ENCODE measurements around the gene C2CD2.

The C2CD2 gene

DNA sequence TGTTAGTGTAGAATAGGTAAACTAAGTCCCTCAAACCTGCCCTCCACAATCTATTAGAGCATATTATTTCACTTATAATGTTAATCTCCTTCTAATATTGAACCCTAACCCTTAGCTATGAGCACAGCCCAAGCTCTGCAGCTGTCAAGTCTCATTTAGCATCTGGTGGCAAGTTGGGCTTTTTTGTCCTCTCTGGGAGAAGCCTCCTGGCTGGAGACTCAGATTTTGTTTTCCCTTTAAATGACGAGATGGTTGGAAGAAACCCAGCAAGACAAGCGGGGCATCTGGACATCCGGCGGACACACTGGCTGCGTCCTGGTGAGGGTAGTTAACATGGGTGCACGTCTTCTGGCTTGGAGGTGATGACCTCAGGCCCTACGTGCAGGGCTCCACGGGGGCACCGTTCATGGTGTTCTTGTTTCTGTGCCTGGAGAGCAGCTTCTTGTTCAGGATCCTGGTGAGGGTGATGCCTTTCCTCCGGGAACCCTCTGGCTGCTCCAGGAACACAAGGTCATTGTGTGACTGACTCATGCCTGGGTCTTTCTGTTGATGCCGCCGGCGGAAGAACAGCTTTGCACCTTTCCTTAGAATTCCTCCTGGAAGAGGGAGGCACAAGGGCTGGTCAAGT is 65.0 kb downstream of the C2CD2 start:
- DNase-seq (ENCODE audit: low spot score), result no peak

DNA sequence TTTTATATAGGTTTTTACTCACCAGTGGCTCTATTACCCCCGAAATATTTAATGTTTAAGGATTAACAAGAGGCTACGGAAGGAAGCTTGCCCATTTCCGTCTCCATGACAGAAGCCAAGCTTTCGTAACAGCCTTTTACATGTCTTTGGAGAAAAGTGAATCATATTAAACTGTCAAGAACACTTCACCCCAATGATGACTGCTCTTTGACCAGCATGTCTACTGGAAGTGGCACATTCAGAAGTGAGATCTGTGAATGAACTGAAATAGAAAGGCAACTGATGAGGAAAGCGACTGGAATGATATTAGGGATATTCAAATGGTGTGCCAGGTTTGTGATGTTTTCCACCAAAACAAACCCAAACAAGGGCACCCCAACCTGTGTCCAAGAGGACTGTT is 66.2 kb downstream of the C2CD2 start:
- no peak for DNase-seq (ENCODE audit: low spot score)

DNA sequence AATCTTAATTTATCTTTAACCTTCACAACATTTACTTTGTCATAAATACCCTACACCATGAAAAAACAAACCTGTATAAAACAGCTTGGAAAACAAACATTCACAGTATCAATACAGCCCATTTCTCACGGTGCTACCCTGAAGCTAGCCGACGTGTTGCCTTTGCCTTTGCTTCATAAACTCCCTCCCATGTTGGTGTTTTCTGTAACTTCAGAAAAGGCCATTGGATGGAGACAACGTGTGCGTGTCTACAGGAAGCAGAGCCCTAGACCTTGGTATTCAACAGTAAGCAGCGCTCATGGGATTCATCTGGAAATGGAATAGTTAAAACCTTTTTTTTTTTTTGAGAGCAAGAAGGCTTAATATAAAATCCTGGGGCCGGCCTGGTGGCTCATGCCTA is 67.5 kb downstream of the C2CD2 start:
- no peak for DNase-seq (ENCODE audit: low spot score)

DNA sequence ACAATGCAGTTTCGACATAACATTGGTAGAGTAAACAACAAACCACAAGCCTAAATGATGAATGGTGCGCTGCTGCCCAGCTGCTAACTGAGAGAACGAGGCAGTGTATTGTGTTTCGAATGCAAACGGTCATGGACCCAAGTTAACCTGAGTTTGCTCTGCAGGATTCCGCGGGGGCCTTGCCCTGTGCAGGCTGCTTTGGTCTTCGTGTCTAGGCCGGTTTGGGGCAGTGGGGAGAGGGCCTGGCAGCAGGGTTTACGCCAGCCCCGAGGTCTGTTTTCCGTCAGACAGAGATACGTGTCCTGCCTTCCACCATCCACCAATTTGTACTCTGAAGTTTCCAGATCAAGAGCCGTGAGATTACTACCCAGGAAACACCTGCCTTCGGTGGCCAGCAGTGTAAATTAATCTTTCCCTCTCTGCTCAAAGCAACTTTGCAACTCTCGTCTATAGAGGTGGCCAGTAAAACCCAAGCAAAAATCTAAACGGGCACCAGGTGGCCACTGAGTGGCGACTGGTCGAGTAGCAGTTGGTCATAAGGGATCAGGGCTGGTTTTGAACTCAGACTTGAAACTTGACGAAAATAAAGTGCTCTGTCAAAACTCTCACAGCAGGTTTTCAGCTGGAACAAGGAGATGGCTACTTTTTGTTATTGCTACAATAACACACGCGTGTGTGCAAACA is 68.3 kb downstream of the C2CD2 start:
- peak; percentile 30 for DNase-seq (ENCODE audit: low spot score)

DNA sequence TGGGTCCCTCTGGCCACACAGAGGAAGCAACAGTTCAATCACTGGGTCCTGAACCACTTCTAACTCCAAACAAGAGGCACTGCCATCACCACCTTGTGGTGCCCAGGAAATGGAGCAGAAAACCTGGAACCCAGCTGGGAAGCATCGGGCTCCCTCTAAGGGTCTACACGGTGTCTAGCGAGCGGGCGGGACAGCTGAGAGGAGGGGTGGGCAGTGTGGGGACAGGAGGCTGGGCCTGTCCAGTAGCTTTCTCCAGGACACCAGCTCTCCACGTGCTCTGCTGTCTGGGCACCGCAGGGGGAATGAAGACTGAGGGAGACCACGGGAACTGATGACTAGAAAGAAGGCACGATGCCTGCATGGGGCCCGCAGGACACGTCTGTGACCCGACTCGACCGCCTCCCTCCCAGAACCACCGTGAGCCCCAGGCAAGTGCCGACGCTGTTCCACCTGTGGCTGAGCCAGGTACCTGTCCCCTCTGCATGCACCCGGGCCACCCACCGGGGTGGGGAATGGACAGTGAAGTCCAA is 69.3 kb downstream of the C2CD2 start:
- DNase-seq (ENCODE audit: low spot score), result no peak

DNA sequence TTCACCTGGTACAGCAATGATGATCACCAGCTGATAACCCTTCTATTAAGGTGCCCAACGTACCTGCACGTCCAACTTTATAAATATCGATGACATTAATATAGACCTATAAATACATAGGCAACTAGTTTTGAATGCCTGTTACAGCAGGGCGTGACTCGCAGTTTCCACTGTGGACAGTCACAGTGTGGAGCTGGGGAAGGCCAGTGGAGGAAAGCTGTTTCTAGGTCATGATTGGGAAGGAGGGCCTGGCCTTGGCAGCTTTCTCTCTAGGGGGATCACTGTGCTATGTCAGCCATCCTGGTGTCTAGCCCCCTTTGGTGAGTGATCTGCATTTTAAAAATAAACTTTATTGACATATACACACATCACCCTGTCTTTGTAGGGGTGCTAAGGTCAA is 70.2 kb downstream of the C2CD2 start:
- no peak for DNase-seq (ENCODE audit: low spot score)

DNA sequence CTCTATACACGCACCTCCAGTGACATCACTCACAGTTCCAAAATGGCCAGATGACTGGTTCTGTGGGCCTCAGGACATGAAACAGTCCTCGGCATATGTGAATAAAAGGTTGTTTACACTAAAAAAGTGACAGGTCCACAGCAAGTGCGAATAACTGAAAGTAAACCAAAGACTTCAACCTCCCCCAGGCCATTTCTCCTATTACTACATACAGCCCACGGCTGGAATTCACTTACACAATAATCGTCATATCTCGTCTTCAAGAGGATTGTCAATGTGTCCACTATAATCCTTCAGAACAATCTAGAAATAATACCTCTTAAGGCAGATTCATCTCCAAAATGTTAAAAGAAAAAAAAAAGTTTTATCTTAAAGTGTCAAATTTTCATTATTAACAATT is 72.8 kb downstream of the C2CD2 start:
- DNase-seq (ENCODE audit: low spot score), result no peak

DNA sequence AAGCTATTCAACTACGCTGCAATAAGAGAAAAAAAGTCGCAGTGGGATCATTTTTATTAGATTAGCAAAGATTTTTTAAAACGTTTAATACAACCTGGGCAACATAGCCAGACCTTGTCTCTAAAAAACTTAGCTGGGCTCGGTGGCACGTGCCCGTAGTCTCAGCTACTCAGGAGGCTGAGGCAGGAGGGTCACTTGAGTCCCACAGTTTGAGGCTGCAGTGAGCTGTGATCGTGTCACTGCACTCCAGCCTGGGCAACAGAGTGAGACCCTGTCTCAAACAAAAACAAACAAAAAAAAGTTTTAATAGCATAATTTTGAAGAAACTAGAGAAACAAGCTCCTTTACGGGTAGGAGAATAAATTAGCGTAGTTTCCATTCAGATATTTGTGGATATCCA is 73.7 kb downstream of the C2CD2 start:
- DNase-seq (ENCODE audit: low spot score), result no peak

DNA sequence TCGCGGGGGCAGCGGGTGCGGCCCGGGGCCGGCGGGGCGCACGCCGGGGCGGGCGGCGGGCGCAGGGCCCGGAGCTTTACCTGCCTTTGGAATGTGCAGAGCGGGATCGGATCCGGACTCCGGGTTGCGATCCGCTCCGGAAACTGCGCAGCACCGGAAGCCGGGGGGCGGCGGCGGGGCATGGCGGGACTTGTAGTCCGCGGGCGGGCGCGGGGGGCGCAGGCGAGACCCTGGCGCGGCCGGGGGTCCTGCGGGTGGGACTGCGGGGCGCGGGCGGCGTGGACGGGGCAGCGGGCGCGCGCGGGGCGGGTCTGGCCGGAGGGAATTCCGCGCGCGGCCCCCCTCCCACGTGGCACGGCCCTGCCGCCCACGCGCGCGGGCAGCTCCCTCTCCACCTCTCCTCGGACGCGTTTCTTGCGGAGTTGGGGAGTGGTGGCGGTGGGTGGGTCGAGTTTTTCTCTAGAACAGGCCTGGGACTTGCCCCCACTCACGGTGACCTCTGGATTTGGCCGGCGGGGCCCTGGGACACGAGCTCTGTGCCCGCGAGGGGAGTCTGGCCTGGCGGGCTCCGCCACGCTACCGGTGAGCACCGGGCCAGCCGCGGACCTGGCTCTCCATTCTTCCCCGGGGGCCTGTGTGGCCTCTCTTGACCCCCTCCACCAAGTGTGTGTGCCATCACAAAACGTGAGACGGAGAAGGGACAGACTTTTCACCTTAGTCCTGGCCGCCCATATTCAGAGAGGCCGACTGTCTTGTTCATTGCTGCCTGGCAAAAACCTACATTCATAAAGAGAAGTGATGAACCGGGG is 74.4 kb downstream of the C2CD2 start, which contains the start of gene PRDM15:
Gene PRDM15 (minus strand): TSS at position 155 of the 809 bp plus-strand sequence. CDS start 18,981 bp downstream, outside the sequence.
- DNase-seq (ENCODE audit: low spot score), result peak; percentile 70

DNA sequence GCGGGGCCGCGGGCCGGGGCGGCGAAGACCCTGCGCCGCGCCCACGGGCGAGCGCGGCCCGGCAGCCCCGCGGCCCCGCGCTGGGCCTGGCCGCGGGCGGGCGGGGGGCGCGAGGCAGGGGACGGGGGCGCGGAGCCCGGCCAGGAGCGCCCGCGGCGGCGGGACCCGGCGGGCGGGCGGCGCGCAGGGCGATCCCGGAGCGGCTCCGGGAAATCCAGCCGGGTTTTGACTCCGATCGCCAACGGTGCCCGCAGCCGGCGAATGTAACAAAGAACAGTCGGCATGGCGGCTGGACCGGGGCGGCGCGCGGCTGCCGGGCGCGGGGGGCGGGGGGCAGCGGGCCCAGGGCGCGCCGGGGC is 75.0 kb downstream of the C2CD2 start:
- peak; percentile 60 for DNase-seq (ENCODE audit: low spot score)

DNA sequence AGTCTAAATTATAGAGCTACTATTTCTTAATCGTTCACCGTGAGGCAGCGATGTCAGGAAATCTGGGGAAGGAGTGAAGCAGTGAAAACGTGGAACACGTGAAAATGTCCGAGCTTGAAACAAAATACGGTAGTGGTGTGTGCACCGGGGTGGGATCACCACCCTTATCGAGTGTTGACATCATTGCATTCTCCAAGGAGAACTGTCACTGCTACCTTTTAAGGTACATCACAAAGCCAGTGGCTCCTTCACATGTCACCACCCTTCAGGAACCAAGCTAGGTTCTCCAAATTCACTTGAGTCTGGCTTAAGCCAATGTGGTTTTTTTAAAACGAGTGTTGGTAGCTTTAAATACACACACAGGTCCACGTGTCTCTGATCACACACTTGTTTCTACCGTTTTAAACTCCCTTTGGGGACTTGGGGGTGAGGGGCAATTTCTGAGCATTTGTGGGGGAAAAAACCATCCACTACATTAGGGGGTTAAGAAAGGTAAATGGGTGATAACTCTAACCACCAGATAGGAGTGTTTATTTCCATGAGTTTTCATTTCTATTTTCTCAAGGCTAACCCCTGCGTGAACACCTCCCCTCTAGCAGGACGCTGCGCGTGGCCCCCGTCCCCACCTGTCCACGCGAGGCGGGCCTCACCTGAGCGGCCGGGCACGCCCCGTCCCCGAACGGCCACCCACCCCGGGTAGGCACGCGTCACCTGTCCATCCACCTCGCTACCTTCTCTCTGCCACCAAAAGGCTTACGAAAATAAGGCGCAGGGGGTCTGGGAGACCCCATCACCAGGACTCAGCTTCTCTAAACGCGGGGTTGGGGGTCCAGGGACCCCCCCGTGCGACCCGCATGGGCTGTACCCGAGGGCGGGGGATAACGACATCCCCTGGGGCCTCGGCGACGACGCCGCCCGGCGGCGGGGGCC is 75.7 kb downstream of the C2CD2 start:
- DNase-seq (ENCODE audit: low spot score), result peak; percentile 39

DNA sequence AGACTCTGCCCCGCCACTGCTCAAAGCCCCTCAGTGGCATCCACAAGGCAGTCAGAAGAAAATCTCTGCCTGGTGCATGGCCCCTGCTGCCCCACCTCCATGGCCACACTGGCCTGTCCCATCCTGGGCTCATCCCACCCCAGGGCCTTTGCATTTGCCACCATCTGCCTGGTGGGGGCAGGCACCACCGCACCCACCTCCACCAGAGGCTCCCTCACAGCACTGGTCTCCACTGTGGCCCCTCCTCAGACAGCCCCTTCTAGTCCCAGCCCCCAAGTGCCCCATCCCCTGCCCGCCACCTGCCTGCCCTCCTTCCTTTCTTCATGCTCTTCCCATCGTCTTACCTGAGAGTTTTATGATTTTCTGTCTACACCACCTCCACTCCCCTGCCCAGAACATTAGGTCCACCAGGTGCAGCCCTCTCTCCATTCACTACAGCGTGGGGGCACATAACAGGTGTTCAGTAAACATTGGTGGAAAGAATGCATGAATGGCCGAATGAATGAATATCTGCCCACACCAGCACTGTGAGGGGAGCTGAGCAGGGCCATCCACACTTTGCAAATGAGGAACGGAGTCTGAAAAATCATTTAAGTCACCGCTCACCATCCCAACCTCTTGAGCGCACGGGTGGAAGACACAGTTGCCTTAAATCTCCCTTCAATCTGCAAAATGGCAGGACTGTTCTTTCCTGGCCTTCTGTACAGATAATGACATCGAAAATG is 76.7 kb downstream of the C2CD2 start:
- DNase-seq (ENCODE audit: low spot score), result no peak

DNA sequence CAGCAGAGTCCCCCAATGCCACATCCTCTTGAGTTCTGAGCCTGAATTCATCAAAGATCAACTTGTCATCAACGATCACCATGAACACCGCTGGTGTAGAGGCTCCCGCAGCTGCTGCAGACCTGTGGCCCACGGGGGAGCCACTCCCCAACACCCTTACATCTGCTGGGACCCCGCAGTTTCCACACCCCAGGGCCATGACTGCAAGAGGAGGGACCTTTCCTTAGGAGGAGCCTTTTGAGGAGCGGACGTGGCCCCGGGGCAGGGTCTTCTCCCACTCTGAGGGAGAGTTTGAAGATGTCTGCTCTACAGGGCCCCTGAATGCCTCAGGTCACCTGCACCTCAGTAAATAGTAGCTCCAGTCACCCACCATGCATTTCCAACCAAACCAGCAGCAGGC is 77.4 kb downstream of the C2CD2 start:
- DNase-seq (ENCODE audit: low spot score), result no peak

DNA sequence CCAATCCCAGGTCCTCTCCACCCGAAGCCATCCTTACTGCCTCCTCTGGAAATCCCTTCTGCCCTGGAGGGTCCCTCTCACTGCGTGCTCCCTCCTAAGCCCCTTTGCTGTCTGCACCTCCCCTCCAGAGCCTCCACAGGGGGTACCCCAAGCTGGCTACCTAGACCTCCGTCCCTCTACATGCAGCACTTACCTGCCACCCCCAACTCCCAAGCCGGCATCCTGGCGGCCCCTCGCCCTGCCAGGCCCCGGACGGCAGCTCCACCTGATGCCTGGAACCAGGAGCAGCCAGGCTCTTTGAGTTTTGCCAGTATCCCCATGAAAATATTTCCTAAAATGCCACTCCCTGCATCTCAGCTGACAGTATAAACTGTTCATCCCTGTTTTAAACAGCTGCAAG is 78.7 kb downstream of the C2CD2 start:
- DNase-seq (ENCODE audit: low spot score), result no peak

DNA sequence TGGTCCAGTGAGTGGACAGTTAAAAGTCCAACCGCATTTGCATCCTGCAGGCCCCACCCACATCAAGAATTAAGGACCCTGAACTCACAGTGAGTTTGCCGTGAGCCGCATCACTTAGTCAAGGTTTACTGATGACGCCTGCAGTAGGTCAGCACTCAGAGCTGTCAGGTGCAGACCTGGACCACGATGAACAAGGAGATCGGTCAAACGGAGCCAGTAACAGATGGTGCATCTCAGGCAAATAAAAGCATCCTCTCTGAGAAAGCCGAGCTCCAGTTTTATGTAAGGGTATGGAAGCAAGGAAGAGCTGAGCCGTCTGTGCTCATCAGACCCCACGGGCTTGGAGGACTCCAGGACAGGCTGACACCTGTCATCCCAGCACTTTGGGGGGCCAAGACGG is 79.2 kb downstream of the C2CD2 start:
- no peak for DNase-seq (ENCODE audit: low spot score)

DNA sequence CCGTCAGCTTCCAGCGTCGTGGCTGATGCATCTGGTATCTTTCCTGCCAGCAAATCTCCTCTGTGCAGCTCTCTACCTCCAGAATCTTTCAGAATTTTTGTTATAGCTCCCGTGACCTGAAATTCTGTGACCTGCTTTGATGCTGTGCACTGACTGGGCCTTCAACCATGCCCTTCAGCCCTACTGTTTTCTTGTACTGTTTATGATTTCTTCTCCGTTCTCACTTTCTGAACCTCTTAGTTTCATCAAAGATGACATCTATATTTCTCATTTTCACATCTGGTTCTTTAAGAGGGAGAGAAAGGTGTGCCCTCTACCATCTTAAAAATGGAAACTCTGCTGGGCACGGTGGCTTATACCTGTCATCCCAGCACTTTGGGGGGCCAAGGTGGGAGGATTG is 80.4 kb downstream of the C2CD2 start:
- no peak for DNase-seq (ENCODE audit: low spot score)

DNA sequence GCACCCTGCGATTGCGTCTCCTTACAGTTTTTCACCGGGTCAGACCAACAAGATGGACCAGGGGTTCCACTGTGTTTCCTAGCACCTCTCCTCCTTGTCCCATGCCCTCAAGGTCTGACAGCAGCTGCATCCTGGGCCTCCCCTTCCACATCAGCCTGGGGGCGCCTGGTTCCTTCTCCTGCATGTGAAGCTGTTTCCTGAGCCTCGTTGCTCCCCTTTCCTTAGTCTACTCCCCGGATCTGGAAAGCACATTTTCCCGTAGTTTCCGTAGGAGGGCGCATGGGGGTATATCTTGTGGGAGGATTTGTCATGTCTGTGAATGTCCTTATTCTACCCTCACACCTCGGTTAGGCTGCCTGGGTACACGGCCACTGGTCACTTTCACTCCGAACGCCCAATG is 80.8 kb downstream of the C2CD2 start:
- no peak for DNase-seq (ENCODE audit: low spot score)

DNA sequence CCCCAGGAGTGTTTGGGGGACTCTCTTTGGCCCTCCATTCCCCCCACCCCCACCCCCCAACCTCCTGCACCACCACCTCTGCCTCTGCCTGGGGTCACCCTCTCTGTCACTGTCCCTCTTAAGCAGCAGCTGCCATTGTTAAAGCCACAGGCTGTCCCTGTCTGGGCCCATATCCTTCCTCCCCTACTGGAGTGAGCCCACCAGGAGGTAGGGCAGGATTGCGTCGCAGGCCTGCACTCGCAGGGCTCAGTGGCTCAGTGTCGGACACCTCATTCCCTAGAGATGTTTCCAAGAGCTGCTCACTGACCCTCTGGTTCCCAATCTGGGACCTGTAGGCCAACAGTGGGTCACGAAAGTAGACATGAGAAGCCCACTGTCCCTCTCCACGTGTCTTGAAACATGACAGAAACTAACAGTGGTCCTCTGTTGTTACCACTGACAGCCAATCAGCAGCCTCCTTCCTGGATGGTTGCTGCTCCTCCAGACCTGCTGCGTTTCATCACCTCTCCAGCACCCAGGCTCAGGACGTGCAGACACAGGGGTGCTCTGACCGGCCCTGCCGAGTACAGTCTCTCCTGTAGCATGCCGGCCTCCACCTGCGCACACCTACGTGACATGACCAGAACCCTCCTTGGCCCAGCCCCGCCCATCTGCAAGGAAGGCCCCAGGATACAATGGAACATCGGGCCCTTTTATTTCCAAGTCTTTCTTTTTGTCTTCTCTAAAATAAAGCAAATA is 82.4 kb downstream of the C2CD2 start:
- DNase-seq (ENCODE audit: low spot score), result peak; percentile 13

DNA sequence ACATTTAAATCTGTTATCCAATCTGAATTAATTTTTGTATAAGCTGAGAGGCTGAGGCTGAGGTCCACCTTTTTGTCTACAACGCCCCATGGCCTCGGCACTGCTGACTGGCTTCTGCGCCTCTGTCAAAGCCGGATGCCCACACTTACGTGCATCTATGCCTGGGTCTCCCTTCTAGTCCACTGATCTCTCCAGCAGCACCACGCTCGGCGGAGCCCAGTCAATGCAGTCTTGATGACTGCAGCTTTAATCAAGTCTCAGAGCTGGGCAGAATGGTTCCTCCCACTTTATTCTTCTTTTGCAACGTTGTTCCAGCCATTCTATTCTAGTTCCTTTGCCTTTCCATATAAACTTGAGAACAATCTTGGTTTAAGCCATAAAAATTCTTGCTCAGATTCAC is 84.0 kb downstream of the C2CD2 start:
- DNase-seq (ENCODE audit: low spot score), result no peak
